Lower leg skin (tissue), 4 donors: Measurements from ENCODE around the gene DPM2. TPM values are rescaled to one million over a fixed set of nuclear protein-coding genes. Genes with fewer than 3 reads are reported as not detected.
A peak's percentile ranks its signal among the peaks of the same experiment; 100 is the strongest.

Source experiments
- DNase-seq, 2 donors: peaks; one replicate each; pipeline ENCODE4 v3.0.0-alpha.2; 2019; ENCODE audit warnings: low spot score in 2 of 2
- H3K4me3 ChIP-seq: fragments of 200-600 bp; sonication (generic); 2 replicates; pipeline ENCODE4 v1.5.1; 2017; ENCODE audit warnings: mild to moderate bottlenecking, low read depth; ENCODE audit not compliant: poor library complexity, severe bottlenecking
- CTCF ChIP-seq, 3 donors: fragments of 450-650 bp; IDR thresholded peaks; one replicate each; pipeline ENCODE4 v1.5.1; 2016; ENCODE audit warnings: antibody characterized with exemption in 3 of 3, mild to moderate bottlenecking in 3 of 3, moderate library complexity in 2 of 3
- POLR2A ChIP-seq, 2 donors: fragments of 450-650 bp; IDR thresholded peaks; one replicate each; pipeline ENCODE4 v1.6.1; 2016 to 2017; ENCODE audit warnings: antibody characterized with exemption in 2 of 2, mild to moderate bottlenecking in 1 of 2, moderate library complexity in 1 of 2
- WGBS, 2 donors: methylation state at CpG; one replicate each; pipeline ENCODE4 v1.1.5; 2018; 5-methylcytosine and 5-hydroxymethylcytosine counted together
- intact Hi-C: fragments of 100-400 bp; cut with DNase I; formaldehyde crosslinking; loops from one replicate; pipeline ENCODE4 v1.15.0; 2023; ENCODE audit warnings: low total_unique reads
- total RNA-seq, 4 donors: library from RNA; depleted of rRNA; stranded (reverse); fragments of >200 nt; gene quantifications; one replicate each; pipeline ENCODE4 v1.1.0, GENCODE V29; 2016

The DPM2 gene
- total RNA-seq, 4 donors from 2014 or later, result 11.9 to 21.1 (median 15.8) TPM

- no peak for DNase-seq
- no peak for TF ChIP-seq POLR2A (IDR thresholded peaks at IDR 0.05)
- TF ChIP-seq CTCF (IDR thresholded peaks at IDR 0.05), result no peak
- no peak overlapping the region for H3K4me3 ChIP-seq
- intact Hi-C loops, result loop anchor here (5.0 kb wide), 1 partner anchor 95 kb away; no protein-coding TSS in a partner anchor
- WGBS, 2 donors, result 50 to 88% methylated on average over 1 to 3 of the region's 3 CpGs
Observed at GRCh38 chr9:127941961-127942215, 4.2 kb upstream of the DPM2 start.

- TF ChIP-seq POLR2A (IDR thresholded peaks at IDR 0.05), result no peak
- TF ChIP-seq CTCF (IDR thresholded peaks at IDR 0.05), result no peak
- 83 to 86% methylated on average over 17 to 18 of the region's 18 CpGs for whole genome bisulfite sequencing, 2 donors
- H3K4me3 ChIP-seq, result no peak overlapping the region
- DNase-seq, result no peak
- intact Hi-C loops, result loop anchor here (5.0 kb wide), 1 partner anchor 96 kb away; no protein-coding TSS in a partner anchor
Observed at GRCh38 chr9:127941062-127941960, 3.7 kb upstream of the DPM2 start.

- no peak overlapping the region for H3K4me3 ChIP-seq
- TF ChIP-seq POLR2A (IDR thresholded peaks at IDR 0.05) (no peak), CTCF (IDR thresholded peaks at IDR 0.05) (no peak)
- DNase-seq, result no peak
- 94 to 95% methylated on average over 4 of the region's 4 CpGs for WGBS, 2 donors
- intact Hi-C loops, result loop anchor here (5.0 kb wide), 1 partner anchor 97 kb away; no protein-coding TSS in a partner anchor
Observed at GRCh38 chr9:127940593-127940992, 2.9 kb upstream of the DPM2 start.

GRCh38 chr9:127938298-127938690, 640 bp upstream of the DPM2 start:
- no peak for DNase-seq
- intact Hi-C loops, result no loop called here
- WGBS, 2 donors, result 20 to 21% methylated on average over 23 to 25 of the region's 25 CpGs
- H3K4me3 ChIP-seq, result no peak overlapping the region
- TF ChIP-seq CTCF (IDR thresholded peaks at IDR 0.05), result no peak
- no peak for TF ChIP-seq POLR2A (IDR thresholded peaks at IDR 0.05)

- TF ChIP-seq POLR2A (IDR thresholded peaks at IDR 0.05), result no peak
- TF ChIP-seq CTCF (IDR thresholded peaks at IDR 0.05), result no peak
- intact Hi-C loops, result no loop called here
- WGBS, 2 donors, result 8 to 9% methylated on average over 7 of the region's 7 CpGs
- H3K4me3 ChIP-seq, result peak overlapping the region; percentile 30
- no peak for DNase-seq
Observed at GRCh38 chr9:127937056-127937387, 632 bp downstream of the DPM2 start.
